ENCODE measurements around the gene GNB1. TPM values are rescaled to one million over a fixed set of nuclear protein-coding genes. Genes with fewer than 3 reads are reported as not detected.

GNB1 gene
- total and polyA plus RNA-seq, 12 donors: 64.9 to 228 (median 168) TPM

DNA sequence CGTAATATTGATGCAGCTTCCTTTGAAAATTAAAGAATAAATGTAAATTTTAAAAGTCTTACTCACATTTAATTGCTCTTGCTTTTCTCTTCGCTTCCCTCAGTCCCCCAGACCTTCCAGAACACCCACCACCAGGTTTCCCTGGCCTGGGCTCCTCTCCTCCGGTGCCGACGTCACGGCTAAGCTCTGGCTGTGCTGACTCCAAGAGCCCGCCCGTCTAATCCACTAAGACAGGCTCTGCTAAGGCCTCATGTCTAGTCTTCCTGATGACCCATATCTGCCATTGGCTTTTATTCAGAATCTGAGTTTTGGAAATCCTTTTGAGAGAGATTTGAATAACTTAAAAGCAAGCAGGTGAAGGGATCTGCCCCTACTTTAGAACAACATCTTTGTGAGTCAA, 58.7 kb downstream of the GNB1 start:
- Histone ChIP-seq H3K9me3 (no peaks in the 10 kb centered on the region), H3K27me3 (no peaks in the 10 kb centered on the region), H3K4me3 (no peak overlapping the region), H3K27ac (no peak overlapping the region), H3K36me3 (peaks cover 0 to 79% (median 0%) of the 10 kb centered on the region in 9 donors), H3K4me1 (peaks cover 11 to 47% (median 33%) of the 10 kb centered on the region in 9 donors)
- no peak for ATAC-seq
- WGBS, 2 donors: 81 to 84% methylated on average over 8 of the region's 8 CpGs
- no peak for DNase-seq
- TF ChIP-seq, protein P1, sequence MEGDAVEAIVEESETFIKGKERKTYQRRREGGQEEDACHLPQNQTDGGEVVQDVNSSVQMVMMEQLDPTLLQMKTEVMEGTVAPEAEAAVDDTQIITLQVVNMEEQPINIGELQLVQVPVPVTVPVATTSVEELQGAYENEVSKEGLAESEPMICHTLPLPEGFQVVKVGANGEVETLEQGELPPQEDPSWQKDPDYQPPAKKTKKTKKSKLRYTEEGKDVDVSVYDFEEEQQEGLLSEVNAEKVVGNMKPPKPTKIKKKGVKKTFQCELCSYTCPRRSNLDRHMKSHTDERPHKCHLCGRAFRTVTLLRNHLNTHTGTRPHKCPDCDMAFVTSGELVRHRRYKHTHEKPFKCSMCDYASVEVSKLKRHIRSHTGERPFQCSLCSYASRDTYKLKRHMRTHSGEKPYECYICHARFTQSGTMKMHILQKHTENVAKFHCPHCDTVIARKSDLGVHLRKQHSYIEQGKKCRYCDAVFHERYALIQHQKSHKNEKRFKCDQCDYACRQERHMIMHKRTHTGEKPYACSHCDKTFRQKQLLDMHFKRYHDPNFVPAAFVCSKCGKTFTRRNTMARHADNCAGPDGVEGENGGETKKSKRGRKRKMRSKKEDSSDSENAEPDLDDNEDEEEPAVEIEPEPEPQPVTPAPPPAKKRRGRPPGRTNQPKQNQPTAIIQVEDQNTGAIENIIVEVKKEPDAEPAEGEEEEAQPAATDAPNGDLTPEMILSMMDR (IDR thresholded peaks at IDR 0.05): no peak
- intact Hi-C loops (cut with DNase I): loop anchor here in 2 of 10 donors (10.0 kb wide), 1 partner anchor 53 kb away; no protein-coding TSS in a partner anchor

DNA sequence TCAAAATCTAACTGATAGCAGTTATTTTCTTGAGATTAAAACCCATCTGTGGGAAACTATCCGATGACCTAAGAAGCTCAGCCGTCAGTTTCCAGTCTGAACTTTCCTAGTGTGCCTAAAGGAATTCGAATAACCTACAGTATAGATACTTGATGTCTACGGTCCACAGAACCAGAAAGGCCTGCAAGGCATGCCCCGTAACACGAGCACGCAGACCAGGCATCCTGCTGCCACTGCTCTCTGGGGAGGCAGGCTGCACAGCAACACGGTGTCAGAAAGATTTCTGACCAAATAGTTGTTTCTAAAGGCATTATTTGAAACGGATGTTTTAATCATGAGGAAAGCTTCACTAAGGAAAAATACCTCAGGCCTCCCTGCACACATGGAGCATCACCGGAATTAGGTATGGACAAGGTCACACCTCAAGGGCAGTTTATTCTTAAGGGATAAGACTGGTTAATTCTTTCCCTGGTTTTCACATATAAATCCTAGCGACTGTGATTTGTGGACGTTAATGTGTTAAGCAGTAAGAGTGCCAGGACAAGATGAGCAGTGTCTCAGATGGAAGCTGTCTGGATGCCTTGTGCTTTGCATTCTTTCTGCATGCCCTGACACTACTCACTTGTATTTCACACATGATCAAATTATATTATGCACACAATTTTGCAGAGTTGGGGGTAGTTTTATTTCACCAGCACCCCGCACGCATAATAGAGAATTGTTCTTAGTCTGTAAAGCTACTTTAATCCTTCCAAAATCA, 63.6 kb downstream of the GNB1 start:
- no peak for DNase-seq
- Histone ChIP-seq H3K4me3 (no peak overlapping the region), H3K9me3 (no peaks in the 10 kb centered on the region), H3K4me1 (peaks cover 0 to 29% (median 16%) of the 10 kb centered on the region in 9 donors), H3K27ac (peak overlapping the region in 1 of 10 donors; percentile 2), H3K36me3 (peaks cover 0 to 72% (median 0%) of the 10 kb centered on the region in 9 donors), H3K27me3 (no peaks in the 10 kb centered on the region)
- intact Hi-C loops (cut with DNase I): no loop called here
- 58 to 59% methylated on average over 14 of the region's 14 CpGs for WGBS, 2 donors
- ATAC-seq: no peak
- TF ChIP-seq, protein P1 (IDR thresholded peaks at IDR 0.05): no peak

DNA sequence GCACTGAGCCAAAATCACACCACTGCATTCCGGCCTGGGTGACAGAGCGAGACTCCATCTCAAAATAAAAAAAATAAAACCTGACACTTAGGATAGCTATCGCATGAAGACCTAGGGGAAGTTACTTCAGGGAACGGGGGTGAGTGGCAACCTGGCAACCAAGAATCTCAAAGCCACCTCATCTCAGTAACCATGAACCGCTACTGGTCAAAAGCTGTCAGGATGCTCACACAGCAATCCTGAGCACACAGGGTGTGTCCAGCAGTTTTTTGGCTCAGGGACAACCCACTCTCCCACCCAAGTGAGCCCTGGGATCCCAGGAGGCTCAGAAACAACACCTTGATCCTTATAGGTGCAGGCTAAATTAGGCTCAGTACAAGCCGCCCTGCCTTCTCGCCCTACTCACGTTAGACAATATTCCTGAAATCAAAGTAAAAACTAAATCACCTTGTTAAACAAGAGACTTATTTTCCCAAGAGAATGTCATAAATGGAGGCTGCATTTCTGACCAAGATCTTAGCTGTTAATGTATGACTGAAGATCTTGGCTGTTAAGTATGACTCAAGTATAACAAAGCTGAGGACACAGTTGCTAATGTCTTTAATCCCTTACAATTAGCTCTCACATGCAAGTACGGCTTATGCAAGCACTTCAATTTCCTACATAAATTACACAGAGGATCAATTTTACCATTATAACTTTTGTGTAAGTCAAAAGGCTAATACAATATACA, 64.4 kb downstream of the GNB1 start:
- 85 to 89% methylated on average over 9 of the region's 9 CpGs for WGBS, 2 donors
- no peaks in the 10 kb centered on the region for H3K9me3 ChIP-seq
- peak overlapping the region in 1 of 10 donors; percentile 2 for H3K27ac ChIP-seq
- DNase-seq (no peak), ATAC-seq (peak in 1 of 8 donors; percentile 25)
- TF ChIP-seq, protein P1 (IDR thresholded peaks at IDR 0.05): no peak
- intact Hi-C loops (cut with DNase I): no loop called here
- peaks cover 0 to 23% (median 14%) of the 10 kb centered on the region in 9 donors for H3K4me1 ChIP-seq
- H3K36me3 ChIP-seq: peaks cover 0 to 74% (median 3%) of the 10 kb centered on the region in 9 donors
- H3K27me3 ChIP-seq: no peaks in the 10 kb centered on the region
- H3K4me3 ChIP-seq: no peak overlapping the region

DNA sequence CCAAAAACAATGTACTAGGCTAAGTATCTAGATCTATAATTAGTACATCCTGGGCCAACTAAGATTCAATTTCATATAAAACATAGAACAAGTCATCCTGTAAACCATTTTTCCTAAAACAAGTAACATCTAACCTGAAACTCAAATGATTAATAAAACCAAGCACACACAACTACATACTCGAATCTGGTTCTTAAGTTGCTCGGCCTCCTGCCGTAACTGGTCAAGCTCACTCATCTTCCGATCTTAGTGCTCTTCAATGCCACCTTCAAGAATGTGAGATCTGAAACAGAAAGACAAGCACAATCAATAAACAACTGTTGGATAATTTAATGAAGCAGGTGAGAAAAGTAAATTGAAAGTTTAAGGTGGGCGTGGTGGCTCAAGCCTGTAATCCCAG, 65.7 kb downstream of the GNB1 start:
- Histone ChIP-seq H3K36me3 (peaks cover 0 to 76% (median 5%) of the 10 kb centered on the region in 9 donors), H3K4me1 (peaks cover 0 to 23% (median 14%) of the 10 kb centered on the region in 9 donors), H3K27me3 (no peaks in the 10 kb centered on the region), H3K27ac (no peak overlapping the region), H3K9me3 (no peaks in the 10 kb centered on the region), H3K4me3 (no peak overlapping the region)
- intact Hi-C loops (cut with DNase I): no loop called here
- no peak for DNase-seq
- ATAC-seq: no peak
- 94 to 95% methylated on average over 5 of the region's 5 CpGs for WGBS, 2 donors
- TF ChIP-seq, protein P1 (IDR thresholded peaks at IDR 0.05): no peak

Data from heart right ventricle (tissue), 16 donors.